SK-N-SH (cell line): Measurements from ENCODE around the gene TMEM131L. TPM values are rescaled to one million over a fixed set of nuclear protein-coding genes. Genes with fewer than 3 reads are reported as not detected.

ENCODE experiments used
- CTCF ChIA-PET: fragments of 300-600, 350-600 bp; formaldehyde crosslinking; extraction: SDS; loops from one replicate; lab custom pipeline; 2021; lab: Yijun Ruan, JAX
- POLR2A ChIA-PET: fragments of 350-600 bp; sonication (Branson Sonifier 250); formaldehyde crosslinking; extraction: SDS; loops from one replicate; lab custom pipeline; 2020; ENCODE audit warnings: antibody characterized with exemption, inconsistent platforms; lab: Yijun Ruan, JAX
- DNase-seq: peaks from one replicate; pipeline ENCODE4 v3.0.0; 2012
- H2AFZ ChIP-seq: fragments of 200-600 bp; sonication (generic); 2 replicates; pipeline ENCODE4 v1.8.1; 2016; ENCODE audit warnings: antibody characterized with exemption, mild to moderate bottlenecking, low read depth
- H3F3A ChIP-seq: fragments of 200-600 bp; sonication (generic); replicated peaks from 2 replicates; pipeline ENCODE3; 2016; ENCODE audit warnings: antibody characterized with exemption, mild to moderate bottlenecking; ENCODE audit not compliant: insufficient read depth
- H3K27ac ChIP-seq, 2 experiments: fragments of 200-500 bp in 1 of 2; fragments of 200-600 bp in 1 of 2; sonication (Bioruptor generic) in 1 of 2; sonication (generic), shearing (Covaris generic) in 1 of 2; 2 replicates each; pipeline versions ENCODE4 v1.5.1 to v1.6.1; 2014 to 2016; ENCODE audit warnings: low read depth in 2 of 2, inconsistent platforms in 1 of 2, low read length in 1 of 2, mild to moderate bottlenecking in 1 of 2, mixed read lengths in 1 of 2
- H3K27me3 ChIP-seq: fragments of 200-600 bp; sonication (generic), shearing (Covaris generic); 2 replicates; pipeline ENCODE4 v1.6.1; 2016; ENCODE audit warnings: mixed run types; ENCODE audit not compliant: insufficient read depth
- H3K36me3 ChIP-seq, 2 experiments: fragments of 200-500 bp in 1 of 2; fragments of 200-600 bp in 1 of 2; sonication (Bioruptor generic) in 1 of 2; sonication (generic) in 1 of 2; replicated peaks in 1 of 2; 2 replicates each; pipeline versions ENCODE3 to v1.5.1; 2014 to 2016; ENCODE audit warnings: low read length in 1 of 2, mild to moderate bottlenecking in 1 of 2; ENCODE audit not compliant: insufficient read depth in 2 of 2, control insufficient read depth in 1 of 2
- H3K4me1 ChIP-seq, 2 experiments: fragments of 200-500 bp in 1 of 2; fragments of 200-600 bp in 1 of 2; sonication (Bioruptor generic) in 1 of 2; sonication (generic), shearing (Covaris generic) in 1 of 2; 2 replicates each; pipeline versions ENCODE4 v1.5.1 to v1.6.1; 2014 to 2016; ENCODE audit warnings: low read depth in 1 of 2, low read length in 1 of 2, mixed run types in 1 of 2; ENCODE audit not compliant: insufficient read depth in 2 of 2, control insufficient read depth in 1 of 2
- H3K4me2 ChIP-seq: fragments of 200-600 bp; sonication (generic), shearing (Covaris generic); 2 replicates; pipeline ENCODE4 v1.6.1; 2017; ENCODE audit warnings: mixed run types
- H3K4me3 ChIP-seq, 2 experiments: fragments of 200-500 bp in 1 of 2; fragments of 200-600 bp in 1 of 2; sonication (Bioruptor generic) in 1 of 2; sonication (generic), shearing (Covaris generic) in 1 of 2; 2 replicates each; pipeline versions ENCODE4 v1.5.1 to v1.8.1; 2014 to 2016; ENCODE audit warnings: low read depth in 2 of 2, inconsistent platforms in 1 of 2, low read length in 1 of 2, mild to moderate bottlenecking in 1 of 2, mixed read lengths in 1 of 2, moderate library complexity in 1 of 2
- H3K79me2 ChIP-seq: fragments of 200-600 bp; sonication (generic); 2 replicates; pipeline ENCODE4 v1.8.1; 2017; ENCODE audit warnings: mild to moderate bottlenecking; ENCODE audit not compliant: insufficient read depth
- H3K9ac ChIP-seq: fragments of 200-600 bp; sonication (generic); 2 replicates; pipeline ENCODE4 v1.6.1; 2017; ENCODE audit warnings: mixed run types
- H3K9me2 ChIP-seq: fragments of 200-600 bp; sonication (generic); 2 replicates; pipeline ENCODE4 v1.6.1; 2017; ENCODE audit warnings: mixed run types
- H3K9me3 ChIP-seq: fragments of 200-600 bp; sonication (generic); 2 replicates; pipeline ENCODE4 v1.6.1; 2017; ENCODE audit warnings: mixed run types, mild to moderate bottlenecking, moderate library complexity
- H4K20me1 ChIP-seq: fragments of 200-600 bp; sonication (generic); 2 replicates; pipeline ENCODE4 v1.6.1; 2017; ENCODE audit warnings: mild to moderate bottlenecking, mixed run types; ENCODE audit not compliant: insufficient read depth
- CHD2 ChIP-seq: fragments of 150-350 bp; IDR thresholded peaks from 2 replicates; pipeline ENCODE4 v1.6.1; 2018; ENCODE audit warnings: low read length; ENCODE audit not compliant: partially characterized antibody
- ELF1 ChIP-seq: IDR thresholded peaks from 2 replicates; pipeline ENCODE4 v1.4.0; 2012
- GABPA ChIP-seq: IDR thresholded peaks from 2 replicates; pipeline ENCODE4 v1.4.0; 2012; ENCODE audit warnings: low read depth, mild to moderate bottlenecking
- JUND ChIP-seq: IDR thresholded peaks from 2 replicates; pipeline ENCODE4 v1.4.0; 2012
- NFIC ChIP-seq: IDR thresholded peaks from 2 replicates; pipeline ENCODE4 v1.4.0; 2012; ENCODE audit warnings: borderline replicate concordance
- NRF1 ChIP-seq: IDR thresholded peaks from 2 replicates; pipeline ENCODE4 v1.6.1; 2012; ENCODE audit warnings: low read depth, mild to moderate bottlenecking, low read length
- RAD21 ChIP-seq: IDR thresholded peaks from 2 replicates; pipeline ENCODE4 v1.6.1; 2012; ENCODE audit warnings: mild to moderate bottlenecking, low read length
- RCOR1 ChIP-seq: fragments of 150-350 bp; IDR thresholded peaks from 2 replicates; pipeline ENCODE4 v1.6.1; 2017; ENCODE audit warnings: antibody characterized with exemption, low read length
- SIN3A ChIP-seq: IDR thresholded peaks from 2 replicates; pipeline ENCODE4 v1.6.1; 2012; ENCODE audit warnings: low read depth, mild to moderate bottlenecking, low read length, moderate library complexity, borderline replicate concordance
- SMC3 ChIP-seq: IDR thresholded peaks from 2 replicates; pipeline ENCODE4 v1.6.1; 2012; ENCODE audit warnings: low read depth, low read length, improper control_type of control experiment
- TAF1 ChIP-seq: IDR thresholded peaks from 2 replicates; pipeline ENCODE4 v1.6.1; 2012; ENCODE audit warnings: low read depth, mild to moderate bottlenecking, low read length, moderate library complexity, borderline replicate concordance
- TEAD4 ChIP-seq: IDR thresholded peaks from 2 replicates; pipeline ENCODE4 v1.4.0; 2012; ENCODE audit warnings: mild to moderate bottlenecking, borderline replicate concordance; ENCODE audit not compliant: insufficient read depth
- YY1 ChIP-seq: IDR thresholded peaks from 2 replicates; pipeline ENCODE4 v1.4.0; 2012; ENCODE audit warnings: low read depth, mild to moderate bottlenecking
- polyA plus RNA-seq, 3 experiments: library from polyadenylated mRNA; depleted of rRNA; stranded (reverse); fragments of >200 nt; gene quantifications; 2 replicates each; pipeline ENCODE4 v1.2.3, GENCODE V29; 2012
- TF ChIP-seq, protein P1 (sequence below): IDR thresholded peaks from 2 replicates; pipeline ENCODE4 v1.6.1; 2012; ENCODE audit warnings: mild to moderate bottlenecking, low read depth, low read length, moderate library complexity
- TF ChIP-seq, protein P2 (sequence below): IDR thresholded peaks from 2 replicates; pipeline ENCODE4 v1.4.0; 2012; ENCODE audit warnings: low read depth, borderline replicate concordance
- TF ChIP-seq, protein P3 (sequence below): fragments of 200-600 bp; sonication (generic); IDR thresholded peaks from 2 replicates; pipeline ENCODE4 v1.6.1; 2017; ENCODE audit warnings: antibody characterized with exemption, mild to moderate bottlenecking, moderate library complexity
- TF ChIP-seq, protein P4 (sequence below): fragments of 150-350 bp; IDR thresholded peaks from 2 replicates; pipeline ENCODE4 v1.6.1; 2016; ENCODE audit warnings: mild to moderate bottlenecking, low read depth, low read length

TMEM131L gene
- polyA plus RNA-seq, 1 of the 3 experiments (the other 2 are of a cell fraction) = 6.2 TPM

DNA sequence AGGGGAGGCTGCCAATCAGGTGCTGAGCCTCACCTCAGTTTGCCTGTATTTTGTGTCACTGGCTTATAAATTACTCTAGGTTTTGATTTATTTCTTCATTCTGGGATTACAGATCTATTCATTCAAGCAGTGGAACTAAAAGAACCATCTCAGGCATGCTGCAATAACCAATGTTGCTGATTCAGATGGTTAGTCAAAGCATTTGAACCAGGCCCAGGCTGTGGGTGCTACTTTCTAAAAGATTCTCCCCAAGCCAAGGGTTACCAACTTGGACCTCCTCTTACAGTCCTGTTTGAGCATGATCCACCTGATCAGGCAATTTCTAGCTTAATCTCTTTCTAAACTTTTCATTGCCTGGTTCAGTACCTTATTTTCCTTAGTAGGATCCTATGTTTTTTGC lies 67.2 kb downstream of the TMEM131L start:
- no peaks in the 10 kb centered on the region for H3K79me2 ChIP-seq
- H3K27ac ChIP-seq = no peak overlapping the region
- DNase-seq = no peak
- ChIA-PET POLR2A (no interaction called here), CTCF (interaction anchor here (1.8 kb wide), 1 partner anchor 27 kb away, joined by 4 read pairs; no protein-coding TSS in a partner anchor)
- H3F3A ChIP-seq = no peaks in the 10 kb centered on the region
- no peaks in the 10 kb centered on the region for H3K36me3 ChIP-seq
- peaks cover 3 to 16% of the 10 kb centered on the region in 2 experiments; a peak in 3 of 4 replicates for H3K4me1 ChIP-seq
- H3K4me2 ChIP-seq = no peak overlapping the region
- H3K9me3 ChIP-seq = no peaks in the 10 kb centered on the region
- TF ChIP-seq, protein P1, sequence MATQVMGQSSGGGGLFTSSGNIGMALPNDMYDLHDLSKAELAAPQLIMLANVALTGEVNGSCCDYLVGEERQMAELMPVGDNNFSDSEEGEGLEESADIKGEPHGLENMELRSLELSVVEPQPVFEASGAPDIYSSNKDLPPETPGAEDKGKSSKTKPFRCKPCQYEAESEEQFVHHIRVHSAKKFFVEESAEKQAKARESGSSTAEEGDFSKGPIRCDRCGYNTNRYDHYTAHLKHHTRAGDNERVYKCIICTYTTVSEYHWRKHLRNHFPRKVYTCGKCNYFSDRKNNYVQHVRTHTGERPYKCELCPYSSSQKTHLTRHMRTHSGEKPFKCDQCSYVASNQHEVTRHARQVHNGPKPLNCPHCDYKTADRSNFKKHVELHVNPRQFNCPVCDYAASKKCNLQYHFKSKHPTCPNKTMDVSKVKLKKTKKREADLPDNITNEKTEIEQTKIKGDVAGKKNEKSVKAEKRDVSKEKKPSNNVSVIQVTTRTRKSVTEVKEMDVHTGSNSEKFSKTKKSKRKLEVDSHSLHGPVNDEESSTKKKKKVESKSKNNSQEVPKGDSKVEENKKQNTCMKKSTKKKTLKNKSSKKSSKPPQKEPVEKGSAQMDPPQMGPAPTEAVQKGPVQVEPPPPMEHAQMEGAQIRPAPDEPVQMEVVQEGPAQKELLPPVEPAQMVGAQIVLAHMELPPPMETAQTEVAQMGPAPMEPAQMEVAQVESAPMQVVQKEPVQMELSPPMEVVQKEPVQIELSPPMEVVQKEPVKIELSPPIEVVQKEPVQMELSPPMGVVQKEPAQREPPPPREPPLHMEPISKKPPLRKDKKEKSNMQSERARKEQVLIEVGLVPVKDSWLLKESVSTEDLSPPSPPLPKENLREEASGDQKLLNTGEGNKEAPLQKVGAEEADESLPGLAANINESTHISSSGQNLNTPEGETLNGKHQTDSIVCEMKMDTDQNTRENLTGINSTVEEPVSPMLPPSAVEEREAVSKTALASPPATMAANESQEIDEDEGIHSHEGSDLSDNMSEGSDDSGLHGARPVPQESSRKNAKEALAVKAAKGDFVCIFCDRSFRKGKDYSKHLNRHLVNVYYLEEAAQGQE = no peak
- no peak for TF ChIP-seq YY1
- TF ChIP-seq RAD21 = no peak
- TF ChIP-seq, protein P2, sequence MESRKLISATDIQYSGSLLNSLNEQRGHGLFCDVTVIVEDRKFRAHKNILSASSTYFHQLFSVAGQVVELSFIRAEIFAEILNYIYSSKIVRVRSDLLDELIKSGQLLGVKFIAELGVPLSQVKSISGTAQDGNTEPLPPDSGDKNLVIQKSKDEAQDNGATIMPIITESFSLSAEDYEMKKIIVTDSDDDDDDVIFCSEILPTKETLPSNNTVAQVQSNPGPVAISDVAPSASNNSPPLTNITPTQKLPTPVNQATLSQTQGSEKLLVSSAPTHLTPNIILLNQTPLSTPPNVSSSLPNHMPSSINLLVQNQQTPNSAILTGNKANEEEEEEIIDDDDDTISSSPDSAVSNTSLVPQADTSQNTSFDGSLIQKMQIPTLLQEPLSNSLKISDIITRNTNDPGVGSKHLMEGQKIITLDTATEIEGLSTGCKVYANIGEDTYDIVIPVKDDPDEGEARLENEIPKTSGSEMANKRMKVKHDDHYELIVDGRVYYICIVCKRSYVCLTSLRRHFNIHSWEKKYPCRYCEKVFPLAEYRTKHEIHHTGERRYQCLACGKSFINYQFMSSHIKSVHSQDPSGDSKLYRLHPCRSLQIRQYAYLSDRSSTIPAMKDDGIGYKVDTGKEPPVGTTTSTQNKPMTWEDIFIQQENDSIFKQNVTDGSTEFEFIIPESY = no peak
- no peak for TF ChIP-seq TAF1
- no peak for TF ChIP-seq JUND
- TF ChIP-seq, protein P3, sequence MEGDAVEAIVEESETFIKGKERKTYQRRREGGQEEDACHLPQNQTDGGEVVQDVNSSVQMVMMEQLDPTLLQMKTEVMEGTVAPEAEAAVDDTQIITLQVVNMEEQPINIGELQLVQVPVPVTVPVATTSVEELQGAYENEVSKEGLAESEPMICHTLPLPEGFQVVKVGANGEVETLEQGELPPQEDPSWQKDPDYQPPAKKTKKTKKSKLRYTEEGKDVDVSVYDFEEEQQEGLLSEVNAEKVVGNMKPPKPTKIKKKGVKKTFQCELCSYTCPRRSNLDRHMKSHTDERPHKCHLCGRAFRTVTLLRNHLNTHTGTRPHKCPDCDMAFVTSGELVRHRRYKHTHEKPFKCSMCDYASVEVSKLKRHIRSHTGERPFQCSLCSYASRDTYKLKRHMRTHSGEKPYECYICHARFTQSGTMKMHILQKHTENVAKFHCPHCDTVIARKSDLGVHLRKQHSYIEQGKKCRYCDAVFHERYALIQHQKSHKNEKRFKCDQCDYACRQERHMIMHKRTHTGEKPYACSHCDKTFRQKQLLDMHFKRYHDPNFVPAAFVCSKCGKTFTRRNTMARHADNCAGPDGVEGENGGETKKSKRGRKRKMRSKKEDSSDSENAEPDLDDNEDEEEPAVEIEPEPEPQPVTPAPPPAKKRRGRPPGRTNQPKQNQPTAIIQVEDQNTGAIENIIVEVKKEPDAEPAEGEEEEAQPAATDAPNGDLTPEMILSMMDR = no peak
- TF ChIP-seq SIN3A = no peak
- TF ChIP-seq TEAD4 = no peak
- no peak for TF ChIP-seq CHD2
- TF ChIP-seq RCOR1 = no peak
- TF ChIP-seq, protein P4, sequence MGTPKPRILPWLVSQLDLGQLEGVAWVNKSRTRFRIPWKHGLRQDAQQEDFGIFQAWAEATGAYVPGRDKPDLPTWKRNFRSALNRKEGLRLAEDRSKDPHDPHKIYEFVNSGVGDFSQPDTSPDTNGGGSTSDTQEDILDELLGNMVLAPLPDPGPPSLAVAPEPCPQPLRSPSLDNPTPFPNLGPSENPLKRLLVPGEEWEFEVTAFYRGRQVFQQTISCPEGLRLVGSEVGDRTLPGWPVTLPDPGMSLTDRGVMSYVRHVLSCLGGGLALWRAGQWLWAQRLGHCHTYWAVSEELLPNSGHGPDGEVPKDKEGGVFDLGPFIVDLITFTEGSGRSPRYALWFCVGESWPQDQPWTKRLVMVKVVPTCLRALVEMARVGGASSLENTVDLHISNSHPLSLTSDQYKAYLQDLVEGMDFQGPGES = no peak
- no peak for TF ChIP-seq ELF1
- TF ChIP-seq NRF1 = no peak
- TF ChIP-seq SMC3 = no peak
- TF ChIP-seq NFIC = no peak
- TF ChIP-seq GABPA = no peak
- 0 out of 2 replicates have a peak, but pooled peaks cover 4% of the 10 kb centered on the region for H4K20me1 ChIP-seq
- no peaks in the 10 kb centered on the region for H3K9me2 ChIP-seq
- no peak overlapping the region for H3K9ac ChIP-seq
- H2AFZ ChIP-seq = no peak overlapping the region
- H3K27me3 ChIP-seq = no peaks in the 10 kb centered on the region
- no peak overlapping the region for H3K4me3 ChIP-seq
